Pancreas (tissue), 10 donors: ENCODE results near the gene PMS1. TPM values are rescaled to one million over a fixed set of nuclear protein-coding genes. Genes with fewer than 3 reads are reported as not detected.
"Not testable (repeated sequence)": the region's sequence is repeated elsewhere in the genome, so short reads cannot be mapped to it uniquely, and the experiment has no call there.

Experiments
- ATAC-seq, 4 donors: fragments of 200-7000 bp; cut with Tn5 transposase; one replicate each; pipeline versions ENCODE4 v1.8.0 to v1.9.1; 2020; ENCODE audit warnings: mild to moderate bottlenecking in 4 of 4, moderate library complexity in 4 of 4
- DNase-seq, 6 donors: peaks; one replicate each; pipeline ENCODE4 v3.0.0-alpha.2; 2020
- FAIRE-seq: peaks from 2 replicates; lab custom pipeline; 2012; peaks lifted over from hg19 to GRCh38; lab: Jason Lieb, UNC
- H3K27ac ChIP-seq, 4 donors: fragments of 200-600 bp; sonication (generic); 1 replicate in 3 of 4; 2 replicates in 1 of 4; pipeline versions ENCODE4 v1.5.0 to v1.8.0; 2020
- H3K27me3 ChIP-seq, 4 donors: fragments of 200-600 bp; one replicate each; pipeline ENCODE4 v1.8.0; 2021
- H3K36me3 ChIP-seq, 3 donors: fragments of 200-600 bp; sonication (generic) in 1 of 3; one replicate each; pipeline versions ENCODE4 v1.5.0 to v1.8.0; 2020 to 2021
- H3K4me1 ChIP-seq, 3 donors: fragments of 200-600 bp; one replicate each; pipeline ENCODE4 v1.8.0; 2021
- H3K4me3 ChIP-seq, 4 donors: fragments of 200-600 bp; sonication (generic) in 2 of 4; one replicate each; pipeline versions ENCODE4 v1.5.0 to v1.8.0; 2020 to 2021
- H3K9me3 ChIP-seq, 4 donors: fragments of 200-600 bp; one replicate each; pipeline ENCODE4 v1.8.0; 2021
- CTCF ChIP-seq, 4 donors: fragments of 200-600 bp; sonication (generic) in 3 of 4; IDR thresholded peaks; one replicate each; pipeline versions ENCODE4 v1.5.0 to v1.8.0; 2021; ENCODE audit warnings: antibody characterized with exemption in 4 of 4
- WGBS, 2 donors: extraction: QIAGEN DNeasy Blood & Tissue Kit; methylation state at CpG; one replicate each; pipeline ENCODE4 v1.1.7; 2013; 5-methylcytosine and 5-hydroxymethylcytosine counted together
- intact Hi-C, 3 donors: fragments of 100-400 bp; cut with DNase I; formaldehyde crosslinking; loops; one replicate each; pipeline versions ENCODE4 v1.11.1 to v1.14.2; 2022
- polyA plus RNA-seq, 2 donors: library from polyadenylated mRNA; stranded (reverse); fragments of 200-250 nt; gene quantifications; one replicate each; pipeline ENCODE4 v1.2.3, GENCODE V29; 2013
- total RNA-seq, 6 donors: library from RNA; stranded (reverse); fragmentation: NEBNext Ultra II Directional in 4 of 6; extraction: Animal tissue kit (Norgen Biotek cat#: 25700) in 4 of 6; gene quantifications; one replicate each; pipeline versions ENCODE4 v1.2.1 to v1.2.4, GENCODE V29; 2021 to 2023
- donor health status: healthy with polysubstance abuse.
- donor health status: DM: no; HTN: no; CAD: no; lungs with moderate emphysema.
- donor health status: DM: no; HTN: no; CAD: no.
- donor health status: control.
- donor health status: control.
- donor health status: Bipolar disorder and iron deficiency.
- donor health status: DM: yes; HTN: yes; CAD: no.
- donor health status: DM: no; HTN: no; CAD: no.
- donor health status: DM: no; HTN: no; CAD: no.
- donor health status: DM: yes; HTN: yes; CAD: no.

Gene PMS1
- total and polyA plus RNA-seq, 8 donors: 8.1 to 17.1 (median 10.6) TPM

GRCh38 chr2:189880429-189880828 is 96.2 kb downstream of the PMS1 start:
- no peak for DNase-seq
- H3K4me1 ChIP-seq: peaks cover 0 to 4% (median 3%) of the 10 kb centered on the region in 3 donors
- H3K36me3 ChIP-seq: no peaks in the 10 kb centered on the region
- H3K4me3 ChIP-seq: no peak overlapping the region
- no peak overlapping the region for H3K27ac ChIP-seq
- WGBS, 2 donors: 44 to 57% methylated on average over 2 of the region's 2 CpGs
- no peaks in the 10 kb centered on the region for H3K27me3 ChIP-seq
- TF ChIP-seq CTCF (IDR thresholded peaks at IDR 0.05): no peak
- H3K9me3 ChIP-seq: no peaks in the 10 kb centered on the region
- no peak for ATAC-seq
- intact Hi-C loops: no loop called here
- FAIRE-seq: no peak

GRCh38 chr2:189880832-189881492 is 96.7 kb downstream of the PMS1 start:
- DNase-seq (no peak), FAIRE-seq (no peak), ATAC-seq (no peak)
- H3K27me3 ChIP-seq: no peaks in the 10 kb centered on the region
- no peak overlapping the region for H3K27ac ChIP-seq
- intact Hi-C loops: no loop called here
- H3K36me3 ChIP-seq: no peaks in the 10 kb centered on the region
- H3K9me3 ChIP-seq: no peaks in the 10 kb centered on the region
- H3K4me3 ChIP-seq: no peak overlapping the region
- 34 to 36% methylated on average over 5 of the region's 5 CpGs for WGBS, 2 donors
- peaks cover 0 to 4% (median 3%) of the 10 kb centered on the region in 3 donors for H3K4me1 ChIP-seq
- no peak for TF ChIP-seq CTCF (IDR thresholded peaks at IDR 0.05)

- FAIRE-seq: no peak
- WGBS, 2 donors: 76 to 85% methylated on average over 2 of the region's 2 CpGs
These were observed 101.1 kb downstream of the PMS1 start for GRCh38 chr2:189885368-189885767.

GRCh38 chr2:189892546-189893294 is 108.5 kb downstream of the PMS1 start:
- not testable (repeated sequence) for H3K27me3 ChIP-seq, DNase-seq, H3K27ac ChIP-seq

More at GRCh38 chr2:189885368-189885767, 101.1 kb downstream of the PMS1 start:
- no peaks in the 10 kb centered on the region for H3K27me3 ChIP-seq
- no peak overlapping the region for H3K4me3 ChIP-seq
- no peak for DNase-seq
- intact Hi-C loops: no loop called here
- no peak overlapping the region for H3K27ac ChIP-seq
- TF ChIP-seq CTCF (IDR thresholded peaks at IDR 0.05): no peak
- no peak for ATAC-seq
- H3K9me3 ChIP-seq: no peaks in the 10 kb centered on the region
- H3K4me1 ChIP-seq: peaks cover 0 to 3% (median 3%) of the 10 kb centered on the region in 3 donors
- no peaks in the 10 kb centered on the region for H3K36me3 ChIP-seq

GRCh38 chr2:189896809-189897208 is 112.6 kb downstream of the PMS1 start:
- no peaks in the 10 kb centered on the region for H3K9me3 ChIP-seq
- H3K36me3 ChIP-seq: no peaks in the 10 kb centered on the region
- FAIRE-seq (no peak), ATAC-seq (no peak), DNase-seq (no peak)
- H3K27ac ChIP-seq: no peak overlapping the region
- H3K4me1 ChIP-seq: no peaks in the 10 kb centered on the region
- WGBS, 2 donors: 69 to 92% methylated on average over 1 of the region's 1 CpG
- no peaks in the 10 kb centered on the region for H3K27me3 ChIP-seq
- intact Hi-C loops: no loop called here
- H3K4me3 ChIP-seq: no peak overlapping the region
- no peak for TF ChIP-seq CTCF (IDR thresholded peaks at IDR 0.05)

More at GRCh38 chr2:189892546-189893294, 108.5 kb downstream of the PMS1 start:
- H3K36me3 ChIP-seq, H3K4me1 ChIP-seq, intact Hi-C loops, H3K9me3 ChIP-seq, FAIRE-seq, H3K4me3 ChIP-seq, ATAC-seq: not testable (repeated sequence)
- 55 to 56% methylated on average over 7 of the region's 7 CpGs for WGBS, 2 donors
